Measurements from ENCODE around the gene HTR2A. TPM values are rescaled to one million over a fixed set of nuclear protein-coding genes. Genes with fewer than 3 reads are reported as not detected.

HTR2A gene
- total RNA-seq, 2 experiments from 2014 or later = not detected

DNA sequence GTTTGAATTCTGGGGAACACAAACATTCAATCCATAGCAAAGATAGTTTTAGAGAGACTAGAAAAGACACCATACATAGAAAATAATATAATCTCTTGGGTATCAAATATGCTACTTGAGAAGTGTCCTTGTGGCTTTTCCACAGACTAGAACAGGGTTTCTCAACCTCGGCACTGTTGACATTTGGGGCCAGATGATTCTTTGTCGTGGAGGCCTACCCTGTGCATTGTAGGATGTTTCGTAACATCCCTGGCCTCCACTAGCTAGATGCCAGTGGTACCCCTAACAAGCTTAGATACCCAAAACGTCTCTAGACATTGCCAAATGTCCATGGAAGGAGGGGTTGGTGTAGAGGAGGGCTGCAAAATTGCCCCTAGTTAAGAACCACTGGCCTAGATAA is 97.7 kb downstream of the HTR2A start:
- ChIA-PET CTCF (no interaction called here), POLR2A (no interaction called here)
- intact Hi-C loops (cut with micrococcal nuclease) = loop anchor here (10.0 kb wide), 1 partner anchor 1206 kb away; the partner anchor contains the start of gene SUCLA2
- no peak for DNase-seq
- H3K4me3 Mint-ChIP-seq = no peak overlapping the region
- H3K36me3 Mint-ChIP-seq = peaks cover 8% of the 10 kb centered on the region
- H3K27me3 Mint-ChIP-seq = peaks cover 2% of the 10 kb centered on the region
- H3K27ac Mint-ChIP-seq = no peak overlapping the region
- no peaks in the 10 kb centered on the region for H3K9me3 Mint-ChIP-seq
- H3K4me1 Mint-ChIP-seq (ENCODE audit: low read depth) = peaks cover 29% of the 10 kb centered on the region

DNA sequence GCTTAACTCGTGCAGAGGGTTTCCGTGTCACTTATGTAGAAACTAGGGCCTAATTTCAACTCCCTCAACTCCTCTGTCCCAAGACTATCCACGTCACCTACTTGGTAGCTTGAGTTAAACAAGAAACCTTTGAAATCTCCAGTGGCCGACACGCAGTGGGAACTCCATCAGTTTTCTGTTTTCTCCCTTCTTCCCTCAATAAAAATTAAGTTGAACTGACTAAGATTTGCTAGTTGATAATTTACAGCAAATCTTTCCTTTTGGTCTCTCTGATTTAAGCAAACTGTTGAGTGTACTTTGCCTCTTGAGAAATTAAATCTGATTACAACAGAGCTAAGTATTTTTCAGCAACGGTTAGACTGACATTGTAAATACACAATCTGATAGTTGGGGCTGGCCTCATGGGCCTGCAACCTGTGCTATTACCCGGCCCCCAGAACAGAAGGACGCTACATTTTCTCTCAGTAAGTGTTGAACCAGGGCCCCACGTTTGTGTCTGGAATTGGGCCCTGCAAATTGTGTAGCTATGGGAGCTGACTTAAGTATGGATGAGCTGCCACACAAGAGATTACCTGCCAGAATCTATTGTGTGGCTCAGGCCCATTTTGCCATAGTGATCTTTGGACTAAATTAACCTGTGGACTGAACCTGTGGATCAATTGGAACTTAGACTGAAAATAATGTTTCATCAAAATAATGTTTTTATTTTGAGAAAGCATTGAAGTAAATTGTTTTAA is 99.2 kb downstream of the HTR2A start:
- Mint-ChIP-seq H3K4me3 (peak overlapping the region; percentile 95), H3K27ac (peak overlapping the region; percentile 96), H3K36me3 (peaks cover 10% of the 10 kb centered on the region), H3K27me3 (no peaks in the 10 kb centered on the region), H3K9me3 (no peaks in the 10 kb centered on the region), H3K4me1 (ENCODE audit: low read depth) (peaks cover 38% of the 10 kb centered on the region)
- intact Hi-C loops (cut with micrococcal nuclease) = loop anchor here (1.0 to 10.0 kb wide), 4 partner anchors 47 to 1207 kb away; partner anchors contain the start of gene SUCLA2
- ChIA-PET POLR2A (interaction anchor here (1.0 to 1.5 kb wide), 2 partner anchors 21 to 245 kb away, joined by 3 read pairs; no protein-coding TSS in a partner anchor), CTCF (interaction anchor here (1.6 kb wide), 1 partner anchor 246 kb away, joined by 5 read pairs; no protein-coding TSS in a partner anchor)
- DNase-seq = no peak

DNA sequence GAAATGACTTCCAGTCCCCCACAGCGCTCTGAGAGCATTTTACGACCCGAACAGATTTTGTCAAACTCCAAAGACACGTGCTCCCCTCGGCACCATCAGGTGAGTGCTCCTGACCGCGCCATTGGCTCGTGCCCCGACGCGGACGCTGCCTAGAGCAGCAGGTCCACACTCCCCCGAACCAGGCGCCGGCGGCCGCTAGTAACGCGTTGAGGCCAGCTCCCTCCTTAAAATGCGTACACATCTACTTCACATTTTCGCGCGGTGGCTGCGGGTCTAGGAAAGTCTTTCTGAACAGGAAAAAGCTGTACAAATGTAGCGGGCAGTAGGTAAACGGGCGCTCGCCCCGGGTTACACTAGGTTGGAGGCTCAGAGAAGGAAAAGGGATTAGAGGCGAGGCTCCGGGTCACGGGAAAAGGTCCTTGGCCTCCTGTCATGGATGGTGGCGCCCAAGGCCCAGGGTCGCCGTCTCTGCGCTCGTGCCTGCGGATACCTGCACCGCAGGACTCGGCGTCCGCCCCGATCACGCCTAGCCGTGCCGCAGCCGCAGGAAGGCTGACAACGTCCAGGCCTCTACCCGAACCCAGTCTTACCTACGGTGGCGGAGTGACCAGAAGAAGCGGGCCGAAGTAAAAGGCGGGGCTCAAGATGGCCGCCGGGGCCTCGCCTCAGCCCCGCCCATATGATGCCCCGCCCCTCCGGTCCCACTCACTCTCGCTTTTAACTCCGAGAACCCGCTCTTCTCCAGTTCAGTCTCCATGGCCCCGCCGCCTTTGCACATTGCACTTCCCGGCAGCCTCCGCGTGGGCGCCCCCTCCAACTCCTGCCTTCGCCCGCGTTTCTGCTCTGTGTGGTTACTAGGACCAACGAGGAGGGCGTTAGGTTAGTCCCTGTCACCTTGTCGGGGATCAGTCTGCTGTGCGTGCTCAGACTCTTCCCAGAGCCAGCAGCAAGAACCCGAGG is 100.1 kb downstream of the HTR2A start, which contains the start of gene ESD:
Gene ESD (minus strand): TSS at position 647 of the 960 bp plus-strand sequence. CDS start 5,748 bp downstream, outside the sequence.
- intact Hi-C loops (cut with micrococcal nuclease) = loop anchor here (1.0 to 10.0 kb wide), 4 partner anchors 46 to 1208 kb away; partner anchors contain the start of gene SUCLA2
- H3K9me3 Mint-ChIP-seq = no peaks in the 10 kb centered on the region
- peaks cover 10% of the 10 kb centered on the region for H3K36me3 Mint-ChIP-seq
- ChIA-PET POLR2A (interaction anchor here (1.5 kb wide), 1 partner anchor 22 kb away, joined by 3 read pairs; no protein-coding TSS in a partner anchor), CTCF (interaction anchor here (1.6 kb wide), 1 partner anchor 245 kb away, joined by 5 read pairs; no protein-coding TSS in a partner anchor)
- peaks cover 38% of the 10 kb centered on the region for H3K4me1 Mint-ChIP-seq (ENCODE audit: low read depth)
- H3K27ac Mint-ChIP-seq = peak within 1 kb of the TSS; percentile 96
- H3K27me3 Mint-ChIP-seq = no peaks in the 10 kb centered on the region
- peak within 1 kb of the TSS; percentile 95 for H3K4me3 Mint-ChIP-seq
- peak; percentile 97 for DNase-seq

DNA sequence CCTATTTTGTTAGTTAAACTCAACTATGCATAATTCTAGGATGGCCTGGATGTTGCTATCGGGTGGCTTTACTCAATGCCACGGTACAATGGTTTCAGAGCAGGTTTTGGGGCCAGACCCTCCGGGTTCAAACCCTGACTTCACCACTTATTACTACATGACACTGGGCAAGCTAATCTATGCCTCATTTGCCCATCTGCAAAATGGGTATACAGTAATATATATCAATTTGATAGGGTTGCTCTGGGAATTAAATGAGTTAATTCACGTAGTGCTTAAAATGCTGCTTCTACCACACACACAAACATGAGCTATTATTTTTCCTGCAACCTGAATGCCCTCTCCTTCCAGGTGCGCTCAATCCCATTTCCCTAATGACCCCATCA is 100.7 kb downstream of the HTR2A start:
- Mint-ChIP-seq H3K27me3 (no peaks in the 10 kb centered on the region), H3K4me1 (ENCODE audit: low read depth) (peaks cover 38% of the 10 kb centered on the region), H3K9me3 (no peaks in the 10 kb centered on the region), H3K4me3 (peak overlapping the region; percentile 95), H3K27ac (peak overlapping the region; percentile 96), H3K36me3 (peaks cover 10% of the 10 kb centered on the region)
- DNase-seq = no peak
- intact Hi-C loops (cut with micrococcal nuclease) = loop anchor here (2.0 to 10.0 kb wide), 3 partner anchors 45 to 1209 kb away; partner anchors contain the start of gene SUCLA2
- POLR2A ChIA-PET = no interaction called here
- CTCF ChIA-PET = no interaction called here

DNA sequence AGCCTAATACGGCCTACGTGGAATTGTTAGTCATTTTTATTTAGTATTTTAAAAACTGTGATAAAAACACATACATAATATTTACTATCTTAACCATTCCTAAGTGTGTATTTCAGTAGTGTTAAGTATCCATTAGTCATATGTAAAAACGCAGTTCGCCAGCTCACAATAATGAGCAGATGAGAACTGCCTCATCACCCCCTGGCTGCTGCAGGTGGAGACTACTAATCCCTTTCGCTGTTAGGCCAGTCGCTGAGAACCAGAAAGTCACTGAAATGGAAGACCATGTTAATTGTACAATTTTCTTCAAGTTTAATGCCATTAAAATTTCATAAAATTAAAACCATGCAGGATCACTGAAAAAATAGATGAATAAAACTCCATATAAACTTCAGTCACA is 101.5 kb downstream of the HTR2A start:
- Mint-ChIP-seq H3K4me1 (ENCODE audit: low read depth) (peaks cover 38% of the 10 kb centered on the region), H3K4me3 (peak overlapping the region; percentile 95), H3K9me3 (no peaks in the 10 kb centered on the region), H3K36me3 (peaks cover 17% of the 10 kb centered on the region), H3K27me3 (no peaks in the 10 kb centered on the region), H3K27ac (no peak overlapping the region)
- CTCF ChIA-PET = interaction anchor here (1.0 kb wide), 1 partner anchor 244 kb away, joined by 4 read pairs; no protein-coding TSS in a partner anchor
- intact Hi-C loops (cut with micrococcal nuclease) = loop anchor here (10.0 kb wide), 1 partner anchor 1209 kb away; the partner anchor contains the start of gene SUCLA2
- POLR2A ChIA-PET = no interaction called here
- no peak for DNase-seq

DNA sequence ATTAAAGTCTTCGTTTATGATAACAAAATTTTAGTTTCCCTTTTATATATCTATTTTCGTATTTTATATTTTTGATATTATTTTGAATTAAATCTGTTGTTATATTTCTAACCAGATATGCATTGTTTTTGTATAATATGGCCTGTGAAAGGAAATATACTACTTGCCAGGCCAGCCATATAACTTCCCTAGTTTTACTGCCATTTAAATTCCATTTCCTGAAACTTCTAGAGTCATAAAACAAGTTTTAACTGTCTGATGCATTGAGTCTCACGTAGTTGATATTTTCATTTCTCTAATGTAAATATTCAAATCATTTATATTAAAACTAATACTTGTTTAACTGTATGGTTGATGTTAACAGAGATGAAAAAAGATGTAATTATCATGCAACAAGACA is 113.3 kb downstream of the HTR2A start:
- H3K27me3 Mint-ChIP-seq = no peaks in the 10 kb centered on the region
- ChIA-PET POLR2A (no interaction called here), CTCF (no interaction called here)
- H3K27ac Mint-ChIP-seq = no peak overlapping the region
- no peak for DNase-seq
- peaks cover 5% of the 10 kb centered on the region for H3K4me1 Mint-ChIP-seq (ENCODE audit: low read depth)
- H3K9me3 Mint-ChIP-seq = no peaks in the 10 kb centered on the region
- peaks cover 44% of the 10 kb centered on the region for H3K36me3 Mint-ChIP-seq
- intact Hi-C loops (cut with micrococcal nuclease) = no loop called here
- H3K4me3 Mint-ChIP-seq = no peak overlapping the region

DNA sequence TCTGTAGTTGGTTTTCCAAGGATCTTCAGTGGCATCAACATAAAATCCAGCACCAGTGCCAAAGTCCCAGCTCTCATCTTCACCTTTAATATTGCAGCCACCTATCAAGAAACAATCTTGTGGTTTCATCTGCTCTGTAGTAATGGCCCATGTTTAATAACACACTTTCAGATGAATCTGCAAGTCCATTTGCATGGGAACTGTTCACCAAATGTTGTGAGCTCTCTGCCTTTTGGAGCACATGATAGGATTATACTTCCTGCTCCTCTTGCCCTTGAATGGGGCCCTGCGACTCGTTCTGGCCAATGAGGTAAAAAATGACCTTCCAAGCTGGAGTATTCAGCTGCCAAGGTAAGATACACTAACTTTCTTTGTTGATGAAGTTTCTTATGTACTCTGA is 114.2 kb downstream of the HTR2A start:
- ChIA-PET POLR2A (no interaction called here), CTCF (no interaction called here)
- no peaks in the 10 kb centered on the region for H3K27me3 Mint-ChIP-seq
- H3K9me3 Mint-ChIP-seq = no peaks in the 10 kb centered on the region
- intact Hi-C loops (cut with micrococcal nuclease) = no loop called here
- H3K4me3 Mint-ChIP-seq = no peak overlapping the region
- H3K27ac Mint-ChIP-seq = no peak overlapping the region
- DNase-seq = no peak
- H3K36me3 Mint-ChIP-seq = peaks cover 46% of the 10 kb centered on the region
- H3K4me1 Mint-ChIP-seq (ENCODE audit: low read depth) = no peaks in the 10 kb centered on the region

DNA sequence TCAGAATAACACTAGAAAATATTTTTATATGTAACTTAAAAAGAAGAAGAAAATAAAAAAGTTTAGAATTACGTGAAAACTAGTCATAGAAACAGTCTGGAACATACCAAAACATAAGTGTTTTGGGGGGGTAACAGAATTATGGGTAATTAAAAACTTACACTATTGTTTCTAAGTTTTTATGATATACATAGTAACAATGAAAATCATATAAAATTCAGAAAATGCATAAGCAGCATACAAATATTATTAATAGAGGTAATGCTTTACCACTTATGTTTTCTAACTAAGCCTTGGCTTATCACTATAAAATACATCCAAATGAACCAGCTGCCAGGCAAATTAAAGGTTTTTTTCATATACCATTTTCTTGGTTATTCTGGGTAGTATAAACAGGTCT is 114.8 kb downstream of the HTR2A start:
- intact Hi-C loops (cut with micrococcal nuclease) = no loop called here
- Mint-ChIP-seq H3K36me3 (peaks cover 45% of the 10 kb centered on the region), H3K4me1 (ENCODE audit: low read depth) (no peaks in the 10 kb centered on the region), H3K4me3 (no peak overlapping the region), H3K27me3 (no peaks in the 10 kb centered on the region), H3K9me3 (no peaks in the 10 kb centered on the region), H3K27ac (no peak overlapping the region)
- POLR2A ChIA-PET = no interaction called here
- DNase-seq = no peak
- CTCF ChIA-PET = interaction anchor here (1.1 kb wide), 1 partner anchor 230 kb away, joined by 3 read pairs; no protein-coding TSS in a partner anchor

Other genes with a start within 250 kb of the HTR2A start
- gene ESD, start 99.9 kb downstream of the HTR2A start, total RNA-seq = 100 to 1,000 TPM; 137 to 146 TPM

Measured in activated CD4-positive, alpha-beta memory T cell treated with anti-CD3 and anti-CD28 coated beads for 36 hours (primary cell).